ENCODE data around the gene EPS8.

Gene EPS8

GRCh38 chr12:15575671-15576541, 213.3 kb downstream of the EPS8 start:
- no peak for TF ChIP-seq CTCF (IDR thresholded peaks at IDR 0.05; ENCODE audit: control insufficient read depth, insufficient read depth, low read depth, low read length, missing control alignments)
- no peak for DNase-seq (ENCODE audit: low read depth)
- H3K4me3 ChIP-seq (ENCODE audit: control insufficient read depth, low read depth, low read length), result no peak overlapping the region

- no peak overlapping the region for H3K4me3 ChIP-seq (ENCODE audit: control insufficient read depth, low read depth, low read length)
- no peak for DNase-seq (ENCODE audit: low read depth)
- no peak for TF ChIP-seq CTCF (IDR thresholded peaks at IDR 0.05; ENCODE audit: control insufficient read depth, insufficient read depth, low read depth, low read length, missing control alignments)
Measured at GRCh38 chr12:15574353-15574752, 214.8 kb downstream of the EPS8 start.
